ENCODE measurements around the gene INTS14. TPM values are rescaled to one million over a fixed set of nuclear protein-coding genes. Genes with fewer than 3 reads are reported as not detected.
"Not testable (repeated sequence)": the region's sequence is repeated elsewhere in the genome, so short reads cannot be mapped to it uniquely, and the experiment has no call there.

The INTS14 gene
- total and polyA plus RNA-seq, 2 experiments from 2014 or later = 28.6 to 45.7 TPM

DNA sequence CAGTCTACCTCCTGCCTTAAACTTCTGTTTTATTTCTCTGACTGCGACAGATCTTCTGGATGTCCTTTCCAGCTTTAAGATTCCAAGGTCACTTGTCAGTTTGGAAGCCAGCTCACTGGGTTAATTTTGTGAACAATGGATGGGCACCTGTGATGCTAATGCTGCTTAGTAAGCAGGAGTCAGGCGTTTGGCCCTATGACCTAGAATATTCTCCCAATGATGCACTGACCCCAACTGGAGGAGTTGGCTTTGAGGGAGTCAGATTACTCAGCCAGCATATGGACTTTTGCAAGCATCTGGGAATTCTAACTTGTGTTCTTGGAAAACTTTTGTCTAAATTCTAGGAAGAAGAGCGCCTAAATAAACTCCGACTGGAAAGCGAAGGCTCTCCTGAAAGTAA lies 52.6 kb downstream of the INTS14 start:
- Histone ChIP-seq H4K20me1 (ENCODE audit: insufficient read depth, poor library complexity, severe bottlenecking) (no peaks in the 10 kb centered on the region), H3K9me3 (ENCODE audit: low read depth) (no peaks in the 10 kb centered on the region), H3K9me2 (replicated peaks; ENCODE audit: insufficient read depth) (no peaks in the 10 kb centered on the region), H2AFZ (no peak overlapping the region), H3K4me3 (no peak overlapping the region), H3K36me3 (replicated peaks; ENCODE audit: insufficient read depth, low read depth) (no peaks in the 10 kb centered on the region), H3K27ac (no peak overlapping the region), H3K79me2 (peaks cover 45% of the 10 kb centered on the region), H3K4me1 (ENCODE audit: insufficient read depth) (no peaks in the 10 kb centered on the region), H3K4me2 (no peak overlapping the region), H3K27me3 (no peaks in the 10 kb centered on the region)
- TF ChIP-seq, protein P1, sequence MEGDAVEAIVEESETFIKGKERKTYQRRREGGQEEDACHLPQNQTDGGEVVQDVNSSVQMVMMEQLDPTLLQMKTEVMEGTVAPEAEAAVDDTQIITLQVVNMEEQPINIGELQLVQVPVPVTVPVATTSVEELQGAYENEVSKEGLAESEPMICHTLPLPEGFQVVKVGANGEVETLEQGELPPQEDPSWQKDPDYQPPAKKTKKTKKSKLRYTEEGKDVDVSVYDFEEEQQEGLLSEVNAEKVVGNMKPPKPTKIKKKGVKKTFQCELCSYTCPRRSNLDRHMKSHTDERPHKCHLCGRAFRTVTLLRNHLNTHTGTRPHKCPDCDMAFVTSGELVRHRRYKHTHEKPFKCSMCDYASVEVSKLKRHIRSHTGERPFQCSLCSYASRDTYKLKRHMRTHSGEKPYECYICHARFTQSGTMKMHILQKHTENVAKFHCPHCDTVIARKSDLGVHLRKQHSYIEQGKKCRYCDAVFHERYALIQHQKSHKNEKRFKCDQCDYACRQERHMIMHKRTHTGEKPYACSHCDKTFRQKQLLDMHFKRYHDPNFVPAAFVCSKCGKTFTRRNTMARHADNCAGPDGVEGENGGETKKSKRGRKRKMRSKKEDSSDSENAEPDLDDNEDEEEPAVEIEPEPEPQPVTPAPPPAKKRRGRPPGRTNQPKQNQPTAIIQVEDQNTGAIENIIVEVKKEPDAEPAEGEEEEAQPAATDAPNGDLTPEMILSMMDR (IDR thresholded peaks at IDR 0.05; ENCODE audit: poor library complexity) = no peak
- TF ChIP-seq EZH2phosphoT487 (IDR thresholded peaks at IDR 0.05; ENCODE audit: low read depth, severe bottlenecking, unreplicated experiment) (no peak), EZH2 (IDR thresholded peaks at IDR 0.05; ENCODE audit: borderline replicate concordance) (no peak)
- DNase-seq (ENCODE audit: low spot score) = no peak
- 96% methylated on average over 5 of the region's 5 CpGs for WGBS (ENCODE audit: low lambda C conversion rate, missing lambda C conversion rate)

DNA sequence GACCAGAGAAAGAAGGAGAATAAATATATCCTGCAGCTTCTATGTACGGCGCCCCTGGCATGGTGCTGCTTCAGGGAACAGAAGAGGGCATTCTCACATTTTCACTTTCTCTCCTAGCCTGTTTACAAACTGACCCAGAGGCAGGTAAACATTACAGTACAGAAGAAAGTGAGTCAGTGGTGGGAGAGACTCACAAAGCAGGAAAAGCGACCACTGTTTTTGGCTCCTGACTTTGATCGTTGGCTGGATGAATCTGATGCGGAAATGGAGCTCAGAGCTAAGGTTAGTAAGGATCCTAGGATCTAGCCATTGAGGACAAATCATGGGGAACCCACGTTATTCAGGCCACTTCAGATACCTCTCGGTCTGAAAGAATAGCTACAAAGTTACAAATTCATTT lies 54.3 kb downstream of the INTS14 start:
- WGBS (ENCODE audit: low lambda C conversion rate, missing lambda C conversion rate) = 99% methylated on average over 7 of the region's 7 CpGs
- no peaks in the 10 kb centered on the region for H3K36me3 ChIP-seq (replicated peaks; ENCODE audit: insufficient read depth, low read depth)
- H3K79me2 ChIP-seq = peaks cover 59% of the 10 kb centered on the region

DNA sequence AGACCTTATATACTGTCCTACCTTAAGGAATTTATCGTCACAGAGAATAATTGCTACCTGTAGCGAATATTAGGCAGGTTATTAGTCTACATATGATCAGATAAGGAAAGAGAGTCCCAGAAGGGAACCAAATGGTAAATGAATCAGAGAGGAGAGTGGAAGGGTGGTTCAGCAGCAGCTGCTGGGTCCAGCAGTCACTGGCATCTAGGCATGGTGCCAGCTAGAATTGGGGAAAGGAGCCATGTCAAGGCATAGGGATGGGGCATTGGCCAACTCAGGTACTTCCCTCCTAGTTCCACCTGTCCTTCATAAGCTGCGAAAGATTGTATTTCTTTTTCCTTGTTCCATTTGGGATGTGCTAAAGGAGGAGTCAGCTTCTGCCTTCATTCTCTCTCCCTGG lies 57.2 kb downstream of the INTS14 start:
- Histone ChIP-seq H3K27ac (no peak overlapping the region), H3K27me3 (no peaks in the 10 kb centered on the region), H3K4me1 (ENCODE audit: insufficient read depth) (no peaks in the 10 kb centered on the region), H3K9me3 (ENCODE audit: low read depth) (no peaks in the 10 kb centered on the region), H3K36me3 (replicated peaks; ENCODE audit: insufficient read depth, low read depth) (no peaks in the 10 kb centered on the region), H3K4me3 (no peak overlapping the region), H3K79me2 (peaks cover 67% of the 10 kb centered on the region), H3K4me2 (no peak overlapping the region), H3K9me2 (replicated peaks; ENCODE audit: insufficient read depth) (no peaks in the 10 kb centered on the region), H4K20me1 (ENCODE audit: insufficient read depth, poor library complexity, severe bottlenecking) (peaks cover 22% of the 10 kb centered on the region), H2AFZ (no peak overlapping the region)
- no peak for DNase-seq (ENCODE audit: low spot score)
- 99% methylated on average over 3 of the region's 3 CpGs for WGBS (ENCODE audit: low lambda C conversion rate, missing lambda C conversion rate)
- TF ChIP-seq EZH2phosphoT487 (IDR thresholded peaks at IDR 0.05; ENCODE audit: low read depth, severe bottlenecking, unreplicated experiment) (no peak), EZH2 (IDR thresholded peaks at IDR 0.05; ENCODE audit: borderline replicate concordance) (no peak)
- TF ChIP-seq, protein P1 (IDR thresholded peaks at IDR 0.05; ENCODE audit: poor library complexity) = no peak

More for the DNA sequence above, 54.3 kb downstream of the INTS14 start:
- no peaks in the 10 kb centered on the region for H3K4me1 ChIP-seq (ENCODE audit: insufficient read depth)
- no peak overlapping the region for H3K4me3 ChIP-seq
- H4K20me1 ChIP-seq (ENCODE audit: insufficient read depth, poor library complexity, severe bottlenecking) = peaks cover 8% of the 10 kb centered on the region
- no peaks in the 10 kb centered on the region for H3K9me3 ChIP-seq (ENCODE audit: low read depth)
- TF ChIP-seq, protein P1 (IDR thresholded peaks at IDR 0.05; ENCODE audit: poor library complexity) = no peak
- no peak for TF ChIP-seq EZH2 (IDR thresholded peaks at IDR 0.05; ENCODE audit: borderline replicate concordance)
- no peak for TF ChIP-seq EZH2phosphoT487 (IDR thresholded peaks at IDR 0.05; ENCODE audit: low read depth, severe bottlenecking, unreplicated experiment)
- H3K27me3 ChIP-seq = no peaks in the 10 kb centered on the region
- no peaks in the 10 kb centered on the region for H3K9me2 ChIP-seq (replicated peaks; ENCODE audit: insufficient read depth)
- no peak overlapping the region for H3K27ac ChIP-seq
- H2AFZ ChIP-seq = no peak overlapping the region
- no peak for DNase-seq (ENCODE audit: low spot score)
- H3K4me2 ChIP-seq = no peak overlapping the region

DNA sequence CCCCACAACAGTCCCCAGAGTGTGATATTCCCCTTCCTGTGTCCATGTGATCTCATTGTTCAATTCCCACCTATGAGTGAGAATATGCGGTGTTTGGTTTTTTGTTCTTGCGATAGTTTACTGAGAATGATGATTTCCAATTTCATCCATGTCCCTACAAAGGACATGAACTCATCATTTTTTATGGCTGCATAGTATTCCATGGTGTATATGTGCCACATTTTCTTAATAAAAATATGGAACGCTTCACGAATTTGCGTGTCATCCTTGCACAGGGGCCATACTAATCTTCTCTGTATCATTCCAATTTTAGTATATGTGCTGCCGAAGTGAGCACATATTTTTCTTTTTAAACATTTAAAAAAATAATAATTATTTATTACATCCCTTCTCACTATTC lies 58.1 kb downstream of the INTS14 start:
- WGBS (ENCODE audit: low lambda C conversion rate, missing lambda C conversion rate) = 99% methylated on average over 5 of the region's 6 CpGs
- H3K4me1 ChIP-seq (ENCODE audit: insufficient read depth) = not testable (repeated sequence)

More for the DNA sequence above, 58.1 kb downstream of the INTS14 start:
- peaks cover 29% of the 10 kb centered on the region for H4K20me1 ChIP-seq (ENCODE audit: insufficient read depth, poor library complexity, severe bottlenecking)
- H3K9me2 ChIP-seq (replicated peaks; ENCODE audit: insufficient read depth); H3K27ac ChIP-seq; H3K27me3 ChIP-seq; H3K4me2 ChIP-seq; H3K4me3 ChIP-seq; H2AFZ ChIP-seq; DNase-seq (ENCODE audit: low spot score); H3K9me3 ChIP-seq (ENCODE audit: low read depth); H3K36me3 ChIP-seq (replicated peaks; ENCODE audit: insufficient read depth, low read depth): not testable (repeated sequence)
- H3K79me2 ChIP-seq = peaks cover 74% of the 10 kb centered on the region

Measured in hepatocyte (in vitro differentiated cells).